D341Med (cell line): ENCODE results near the gene CLTB.
"Not testable (repeated sequence)": the region's sequence is repeated elsewhere in the genome, so short reads cannot be mapped to it uniquely, and the experiment has no call there.

ENCODE experiments used
- DNase-seq: peaks from one replicate; pipeline ENCODE4 v3.0.0; 2012; ENCODE audit warnings: low spot score

The CLTB gene

DNA sequence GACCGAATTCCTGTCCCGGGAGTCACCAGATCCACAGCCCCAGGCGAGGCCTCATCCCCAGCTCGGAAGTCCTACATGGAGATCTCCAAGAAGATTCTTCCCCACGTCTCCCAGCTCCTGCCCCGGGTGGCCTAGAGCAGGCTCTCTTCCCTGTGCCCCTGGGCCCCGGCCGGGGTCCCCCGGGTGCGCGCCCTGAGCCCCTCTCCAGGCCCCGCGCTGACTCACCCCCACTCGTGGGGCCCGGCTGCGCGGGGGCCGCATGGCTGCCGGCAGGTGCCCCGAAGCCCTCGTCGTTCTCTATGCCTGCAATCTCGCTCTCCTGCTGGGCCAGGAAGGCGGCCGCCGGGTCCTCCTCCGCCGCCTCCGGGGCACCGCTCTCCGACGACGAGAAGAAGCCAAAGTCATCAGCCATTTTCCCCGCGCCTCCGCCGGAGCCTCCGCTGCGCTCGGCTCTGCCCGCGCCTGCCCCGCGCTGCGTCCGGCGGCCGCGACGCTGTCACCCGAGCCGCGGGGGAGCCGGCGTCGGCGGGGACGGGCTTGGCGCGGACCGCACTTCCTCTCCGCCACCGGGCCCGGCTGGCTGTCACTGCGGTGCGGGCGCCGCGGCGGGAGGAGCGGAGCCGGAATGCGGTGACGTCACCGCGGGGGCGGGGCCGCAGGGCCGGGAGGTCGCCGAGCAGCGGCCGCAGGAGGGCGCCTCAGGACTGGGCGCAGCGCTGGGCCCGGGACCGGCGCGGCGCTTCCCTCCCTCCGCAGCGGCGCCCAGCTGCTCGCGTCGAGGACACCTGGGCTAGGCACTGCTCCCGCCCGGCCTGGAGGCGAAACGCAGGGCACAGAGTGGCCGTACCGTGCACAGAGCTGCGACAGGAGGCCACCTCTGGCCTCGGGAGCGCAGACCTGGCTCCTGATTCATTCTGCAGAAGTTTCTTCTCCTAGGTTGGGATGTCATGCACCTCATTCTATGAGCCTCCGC, at the start of gene CLTB:
Gene CLTB (minus strand): TSS at position 588 of the 973 bp plus-strand sequence. CDS start 176 bp downstream, at position 412.
- DNase-seq: peak; percentile 98

GRCh38 chr5:176463113-176463764, 46.9 kb upstream of the CLTB start:
- no peak for DNase-seq

DNA sequence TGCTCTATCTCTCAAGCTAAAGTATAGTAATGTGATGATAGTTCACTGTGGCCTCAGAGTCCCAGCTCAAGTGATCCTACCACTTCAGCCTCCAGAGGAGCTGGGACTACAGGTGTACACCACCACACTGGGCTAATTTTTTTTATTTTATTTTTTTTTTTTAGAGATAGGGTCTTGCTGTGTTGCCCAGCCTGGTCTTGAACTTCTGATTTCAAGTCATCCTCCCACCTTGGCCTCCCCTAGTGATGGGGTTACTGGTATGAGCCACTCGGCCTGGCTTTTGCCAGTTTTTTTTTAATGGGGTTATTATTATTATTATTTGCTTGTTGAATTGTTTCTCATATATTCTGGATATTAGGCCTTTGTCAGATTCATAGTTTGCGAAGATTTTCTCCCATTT, 45.0 kb upstream of the CLTB start:
- no peak for DNase-seq

DNA sequence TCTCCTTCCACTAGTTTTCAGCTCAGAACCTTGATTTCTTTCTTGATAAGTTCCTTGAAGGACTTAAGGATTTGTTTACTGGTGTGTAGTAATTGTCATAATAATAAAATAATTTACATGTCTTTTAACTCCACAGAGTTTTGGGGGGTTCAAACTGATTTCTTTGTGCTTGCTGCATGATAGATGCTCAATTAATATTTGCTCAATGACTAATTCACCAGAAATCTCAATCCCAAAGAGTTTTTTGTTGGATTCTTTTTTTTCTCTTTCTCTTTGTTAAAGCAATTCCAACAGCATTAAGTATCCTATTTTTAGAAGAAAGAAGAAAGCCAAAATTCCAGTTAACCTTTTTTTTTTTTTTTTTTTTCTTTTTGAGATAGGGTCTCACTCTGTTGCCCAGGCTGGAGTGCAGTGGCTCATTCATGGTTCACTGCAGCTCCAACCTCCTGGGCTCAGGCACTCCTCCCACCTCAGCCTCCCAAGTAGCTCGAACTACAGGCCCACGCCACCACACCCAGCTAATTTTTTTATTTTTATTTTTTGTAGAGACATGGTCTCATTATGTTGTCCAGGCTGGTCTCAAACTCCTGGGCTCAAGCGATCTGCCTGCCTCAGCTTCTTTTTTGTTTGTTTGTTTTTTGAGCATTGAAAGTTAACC, 42.7 kb upstream of the CLTB start:
- no peak for DNase-seq

- DNase-seq: no peak
These were observed 38.5 kb upstream of the CLTB start for GRCh38 chr5:176454724-176455394.

- no peak for DNase-seq
These were observed 33.7 kb upstream of the CLTB start for GRCh38 chr5:176450077-176450476.

- peak; percentile 99 for DNase-seq
These were observed 31.8 kb upstream of the CLTB start, which contains the start of gene FAF2 for GRCh38 chr5:176447978-176448608. Gene FAF2 (plus strand): TSS chr5:176448385. CDS start chr5:176448408, 23 bp downstream.

GRCh38 chr5:176447591-176447977, 31.2 kb upstream of the CLTB start:
- DNase-seq: no peak

DNA sequence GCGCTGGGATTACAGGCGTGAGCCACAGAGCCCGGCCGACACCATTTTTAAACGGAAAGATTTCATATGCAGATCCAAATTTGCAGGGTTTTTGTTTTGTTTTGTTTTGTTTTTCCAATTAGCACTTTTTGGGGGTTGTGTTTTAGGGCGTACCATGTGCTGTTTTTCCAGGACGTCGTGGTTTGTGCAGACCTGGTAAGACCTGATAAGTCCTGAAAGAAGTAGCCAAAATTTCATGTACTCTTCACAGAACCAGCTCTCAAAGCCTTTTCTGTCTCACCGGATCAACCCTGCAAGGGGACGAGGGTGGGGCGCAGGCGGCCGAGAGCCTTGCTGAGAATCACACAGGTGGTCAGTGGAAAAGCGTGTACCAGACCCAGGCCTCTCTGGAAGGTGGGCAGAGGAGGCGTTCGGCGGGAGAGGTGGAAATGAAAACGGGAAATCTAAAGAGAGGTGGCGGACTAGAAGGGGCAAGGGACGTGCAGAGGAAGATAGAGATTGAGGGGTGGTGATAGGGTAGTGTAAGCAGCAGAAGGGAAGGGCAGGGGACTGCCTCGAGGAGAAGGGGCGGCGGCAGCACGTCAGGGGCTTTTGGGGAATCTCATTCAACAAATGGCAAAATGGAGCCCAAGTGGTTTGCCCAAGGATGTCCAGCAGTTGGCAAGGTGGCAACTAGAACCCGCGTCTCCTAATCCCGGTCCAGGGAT, 30.7 kb upstream of the CLTB start:
- peak; percentile 57 for DNase-seq

DNA sequence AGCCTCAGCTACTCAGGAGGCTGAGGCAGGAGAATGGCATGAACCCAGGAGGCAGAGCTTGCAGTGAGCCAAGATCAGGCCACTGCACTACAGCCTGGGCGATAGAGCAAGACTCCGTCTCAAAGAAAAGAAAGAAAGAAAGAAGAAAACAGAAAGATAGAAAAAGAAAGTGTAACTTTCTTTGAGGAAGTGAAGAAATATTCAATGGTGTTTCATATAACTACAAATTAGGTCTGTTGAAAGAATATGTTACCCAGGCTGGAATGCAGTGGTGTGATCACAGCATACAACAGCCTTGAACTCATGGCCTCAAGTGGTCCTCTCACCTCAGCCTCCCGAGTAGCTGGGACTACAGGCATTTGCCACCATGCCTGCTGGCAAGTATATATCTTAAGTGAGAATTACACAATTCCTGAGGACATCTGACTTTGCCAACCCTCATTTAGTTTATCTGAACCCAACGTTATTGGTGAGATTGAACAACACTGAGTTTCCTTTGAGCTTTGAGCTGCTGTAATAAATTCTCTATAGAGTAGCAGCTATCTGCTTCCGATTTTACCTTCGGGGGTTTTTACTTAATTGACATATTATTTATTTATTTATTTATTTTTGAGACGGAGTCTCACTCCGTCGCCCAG, 29.8 kb upstream of the CLTB start:
- DNase-seq: no peak

- no peak for DNase-seq
These were observed 28.4 kb upstream of the CLTB start for GRCh38 chr5:176444742-176445141.

GRCh38 chr5:176442911-176443310, 26.6 kb upstream of the CLTB start:
- not testable (repeated sequence) for DNase-seq

GRCh38 chr5:176441921-176442323, 25.6 kb upstream of the CLTB start:
- DNase-seq: no peak

- DNase-seq: no peak
These were observed 24.8 kb upstream of the CLTB start for GRCh38 chr5:176440927-176441706.

GRCh38 chr5:176438959-176439757, 22.8 kb upstream of the CLTB start:
- DNase-seq: no peak

GRCh38 chr5:176436656-176437055, 20.3 kb upstream of the CLTB start:
- no peak for DNase-seq

GRCh38 chr5:176432707-176433106, 16.4 kb upstream of the CLTB start:
- DNase-seq: no peak

DNA sequence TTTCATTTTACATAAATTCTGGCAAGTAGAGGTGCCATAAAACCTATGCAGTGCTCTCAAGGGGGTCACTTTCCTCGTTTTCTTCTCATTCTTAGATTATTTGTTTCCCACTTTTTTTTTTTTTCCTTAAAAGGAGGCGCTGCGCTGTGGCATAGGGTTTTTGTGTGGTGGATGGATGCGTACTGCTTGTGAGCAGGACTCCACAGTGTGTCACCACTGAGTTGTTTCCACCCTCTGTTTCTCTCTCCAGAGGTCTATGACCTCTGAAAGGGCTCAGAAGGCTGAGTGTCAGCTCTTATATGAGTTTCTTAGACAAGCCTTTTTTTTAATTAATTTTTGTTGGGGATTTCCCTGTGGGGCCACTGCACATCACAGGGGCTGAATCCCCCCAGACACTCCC, 13.6 kb upstream of the CLTB start:
- DNase-seq: no peak

GRCh38 chr5:176427971-176428370, 11.6 kb upstream of the CLTB start:
- DNase-seq: no peak
